Natural killer cell (primary cell): ENCODE measurements around the gene PPP1R15B. TPM values are rescaled to one million over a fixed set of nuclear protein-coding genes. Genes with fewer than 3 reads are reported as not detected.

Experiments used
- ATAC-seq, 3 donors: fragments of 150-1000 bp in 2 of 3; fragments of 200-7000 bp in 1 of 3; cut with Tn5 transposase; 1 replicate in 1 of 3; 2 replicates in 2 of 3; pipeline ENCODE4 v1.10.0; 2021; ENCODE audit warnings: mild to moderate bottlenecking in 2 of 3, moderate library complexity in 2 of 3
- DNase-seq, 2 donors: peaks; one replicate each; pipeline versions ENCODE4 v3.0.0 to v3.0.0-alpha.2; 2013 to 2021; ENCODE audit warnings: mixed read lengths in 1 of 2
- H3K27ac ChIP-seq: one replicate; pipeline ENCODE4 v1.5.1; 2013; ENCODE audit warnings: mild to moderate bottlenecking, low read length
- H3K27me3 ChIP-seq: one replicate; pipeline ENCODE4 v1.6.1; 2013; ENCODE audit warnings: low read length; ENCODE audit not compliant: control insufficient read depth, insufficient read depth
- H3K36me3 ChIP-seq: one replicate; pipeline ENCODE4 v1.6.1; 2013; ENCODE audit warnings: low read length; ENCODE audit not compliant: control insufficient read depth, insufficient read depth
- H3K4me1 ChIP-seq: one replicate; pipeline ENCODE4 v1.6.1; 2013; ENCODE audit warnings: low read length; ENCODE audit not compliant: control insufficient read depth, insufficient read depth
- H3K4me3 ChIP-seq: one replicate; pipeline ENCODE4 v1.5.1; 2013; ENCODE audit warnings: low read length
- H3K9me3 ChIP-seq: one replicate; pipeline ENCODE4 v1.6.1; 2013; ENCODE audit warnings: low read length; ENCODE audit not compliant: control insufficient read depth, insufficient read depth
- H3K27ac Mint-ChIP-seq, 2 donors: one replicate each; pipeline ENCODE4 v1.8.0; 2022; ENCODE audit warnings: mild to moderate bottlenecking in 2 of 2, mixed read lengths in 2 of 2, moderate library complexity in 1 of 2
- H3K27me3 Mint-ChIP-seq, 2 donors: one replicate each; pipeline ENCODE4 v1.8.0; 2022; ENCODE audit warnings: low read depth in 2 of 2, mixed read lengths in 2 of 2
- H3K36me3 Mint-ChIP-seq: one replicate; pipeline ENCODE4 v1.8.0; 2022; ENCODE audit warnings: mixed read lengths
- H3K4me1 Mint-ChIP-seq, 2 donors: one replicate each; pipeline ENCODE4 v1.8.0; 2022; ENCODE audit warnings: mixed read lengths in 2 of 2
- H3K4me3 Mint-ChIP-seq: one replicate; pipeline ENCODE4 v1.8.0; 2022; ENCODE audit warnings: mild to moderate bottlenecking, moderate library complexity, mixed read lengths
- H3K9me3 Mint-ChIP-seq, 2 donors: one replicate each; pipeline ENCODE4 v1.8.0; 2022; ENCODE audit warnings: mixed read lengths in 2 of 2
- WGBS: methylation state at CpG from one replicate; pipeline ENCODE4 v1.1.7; 2013; ENCODE audit warnings: missing lambda C conversion rate; ENCODE audit not compliant: insufficient coverage; 5-methylcytosine and 5-hydroxymethylcytosine counted together
- intact Hi-C: fragments of 100-400 bp; cut with micrococcal nuclease; formaldehyde crosslinking; loops from one replicate; pipeline ENCODE4 v1.14.2; 2022
- total RNA-seq, 4 donors: library from RNA; stranded (reverse); fragments of 120-200 nt in 1 of 4; gene quantifications; one replicate each; pipeline versions ENCODE4 v1.2.3 to v1.2.4, GENCODE V29; 2013 to 2022
- TF ChIP-seq, protein P1 (sequence below): fragments of 200-600 bp; IDR thresholded peaks from one replicate; pipeline ENCODE4 v1.8.0; 2022; ENCODE audit warnings: antibody characterized with exemption

Gene PPP1R15B
- total RNA-seq, 3 donors from 2014 or later (not counting 1 experiment from before 2014, with no cell fraction given) = 174 to 236 (median 222) TPM

DNA sequence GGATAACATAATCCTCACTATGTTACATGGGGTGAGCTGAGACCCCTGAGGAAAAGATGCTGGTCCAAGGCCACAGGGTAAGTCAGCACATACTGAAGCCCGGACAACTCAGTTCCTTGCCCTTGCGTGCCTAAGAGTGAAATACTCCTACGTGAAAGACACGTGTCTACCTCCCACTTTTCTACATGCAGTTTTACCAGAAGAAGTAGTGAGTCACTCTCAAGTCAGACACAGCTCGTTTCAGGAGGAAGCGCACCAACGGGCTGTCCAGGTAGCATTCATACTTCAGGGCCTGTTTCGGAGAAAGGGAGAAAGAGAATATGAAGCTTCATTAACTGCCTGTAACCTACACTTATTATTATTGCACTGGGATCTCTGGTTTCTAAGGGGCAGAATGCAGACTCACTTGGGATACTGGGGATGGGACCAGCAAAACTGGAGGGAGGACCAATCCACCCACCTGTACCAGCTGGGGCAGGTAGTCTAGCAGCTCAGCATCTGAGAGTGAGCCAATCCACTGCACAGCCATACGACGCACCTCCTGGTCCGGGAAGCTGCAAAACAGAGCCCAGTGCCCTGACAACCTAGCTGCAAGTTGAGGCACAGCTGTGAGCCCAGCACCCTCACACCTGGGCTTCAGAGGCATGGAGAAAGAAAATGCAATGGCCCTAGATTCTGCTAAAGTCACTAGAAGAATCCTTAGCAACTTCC is 32.4 kb upstream of the PPP1R15B start:
- H3K36me3 ChIP-seq = peaks cover 41% of the 10 kb centered on the region
- H3K9me3 Mint-ChIP-seq = no peaks in the 10 kb centered on the region
- H3K27me3 Mint-ChIP-seq = no peaks in the 10 kb centered on the region
- no peak overlapping the region for H3K4me3 Mint-ChIP-seq
- no peak overlapping the region for H3K4me3 ChIP-seq
- peaks cover 9% of the 10 kb centered on the region for H3K4me1 ChIP-seq
- WGBS = 94% methylated on average over 8 of the region's 11 CpGs
- TF ChIP-seq, protein P1, sequence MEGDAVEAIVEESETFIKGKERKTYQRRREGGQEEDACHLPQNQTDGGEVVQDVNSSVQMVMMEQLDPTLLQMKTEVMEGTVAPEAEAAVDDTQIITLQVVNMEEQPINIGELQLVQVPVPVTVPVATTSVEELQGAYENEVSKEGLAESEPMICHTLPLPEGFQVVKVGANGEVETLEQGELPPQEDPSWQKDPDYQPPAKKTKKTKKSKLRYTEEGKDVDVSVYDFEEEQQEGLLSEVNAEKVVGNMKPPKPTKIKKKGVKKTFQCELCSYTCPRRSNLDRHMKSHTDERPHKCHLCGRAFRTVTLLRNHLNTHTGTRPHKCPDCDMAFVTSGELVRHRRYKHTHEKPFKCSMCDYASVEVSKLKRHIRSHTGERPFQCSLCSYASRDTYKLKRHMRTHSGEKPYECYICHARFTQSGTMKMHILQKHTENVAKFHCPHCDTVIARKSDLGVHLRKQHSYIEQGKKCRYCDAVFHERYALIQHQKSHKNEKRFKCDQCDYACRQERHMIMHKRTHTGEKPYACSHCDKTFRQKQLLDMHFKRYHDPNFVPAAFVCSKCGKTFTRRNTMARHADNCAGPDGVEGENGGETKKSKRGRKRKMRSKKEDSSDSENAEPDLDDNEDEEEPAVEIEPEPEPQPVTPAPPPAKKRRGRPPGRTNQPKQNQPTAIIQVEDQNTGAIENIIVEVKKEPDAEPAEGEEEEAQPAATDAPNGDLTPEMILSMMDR = no peak
- intact Hi-C loops = no loop called here
- peaks cover 4% of the 10 kb centered on the region in 2 donors for H3K4me1 Mint-ChIP-seq
- DNase-seq (no peak), ATAC-seq (no peak)
- H3K27ac Mint-ChIP-seq = no peak overlapping the region
- H3K9me3 ChIP-seq = no peaks in the 10 kb centered on the region
- peaks cover 20% of the 10 kb centered on the region for H3K36me3 Mint-ChIP-seq
- H3K27ac ChIP-seq = no peak overlapping the region
- no peaks in the 10 kb centered on the region for H3K27me3 ChIP-seq

DNA sequence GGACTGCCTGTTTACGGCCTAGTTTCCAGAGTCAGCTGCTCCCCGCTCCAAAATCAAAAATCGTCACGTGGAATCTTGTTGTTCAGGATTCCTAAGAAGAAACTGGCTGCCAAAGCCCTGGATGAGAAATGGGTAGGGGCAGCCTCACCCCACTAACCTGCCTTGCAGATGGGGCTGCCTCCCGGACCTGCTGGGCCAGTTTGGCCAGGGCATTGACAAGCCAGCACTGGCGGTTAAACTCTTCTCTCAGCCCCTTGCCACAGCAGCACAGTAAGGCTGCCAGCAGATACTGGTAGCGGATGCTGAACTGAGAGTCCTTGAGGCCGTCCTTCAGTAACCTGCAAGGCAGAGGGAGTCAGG is 31.6 kb upstream of the PPP1R15B start:
- no peak overlapping the region for H3K4me3 Mint-ChIP-seq

DNA sequence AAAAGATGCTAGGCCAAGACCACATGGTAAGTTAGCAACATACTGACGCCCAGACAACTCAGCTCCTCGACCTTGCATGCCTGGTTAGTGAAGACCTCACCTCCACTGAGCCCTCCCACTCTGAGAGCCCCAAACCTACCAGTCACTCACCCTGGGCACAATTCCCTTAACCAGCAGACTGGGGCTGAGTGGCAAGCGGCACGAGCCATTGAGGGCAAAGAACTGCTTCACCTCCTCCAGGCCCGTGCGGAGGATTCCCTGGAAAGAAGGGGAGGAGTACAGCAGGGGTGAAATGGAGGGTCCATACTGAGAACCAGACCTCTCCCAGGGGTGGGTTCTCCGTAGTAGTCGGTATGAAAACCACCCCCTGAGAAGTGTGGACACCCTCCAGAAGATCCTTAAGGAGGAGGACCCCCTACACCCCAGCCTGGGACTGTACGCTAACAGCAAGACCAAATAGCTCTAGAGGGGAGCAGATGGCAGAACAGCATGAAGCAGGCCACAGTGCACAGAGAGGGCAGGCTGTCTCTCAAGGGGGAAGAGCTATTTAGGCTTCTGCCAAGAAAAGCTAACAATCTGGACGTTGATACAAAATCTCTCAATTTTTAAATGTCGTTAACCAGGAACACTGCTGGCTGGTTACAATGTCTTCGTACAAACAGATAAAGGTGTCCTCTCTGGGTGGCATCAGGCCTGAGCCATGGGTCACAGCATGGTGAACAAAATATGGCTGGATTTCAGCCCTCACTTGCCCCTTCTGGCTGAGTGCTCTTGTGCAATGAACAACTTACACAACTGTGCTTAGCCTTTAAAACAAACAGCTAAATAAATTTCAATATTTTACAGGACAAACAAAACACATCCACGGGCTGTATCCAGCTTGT is 31.0 kb upstream of the PPP1R15B start:
- peaks cover 8% of the 10 kb centered on the region for H3K4me1 ChIP-seq
- Mint-ChIP-seq H3K27me3 (no peaks in the 10 kb centered on the region), H3K4me1 (peaks cover 4% of the 10 kb centered on the region in 2 donors), H3K36me3 (peaks cover 20% of the 10 kb centered on the region), H3K27ac (no peak overlapping the region), H3K4me3 (no peak overlapping the region), H3K9me3 (no peaks in the 10 kb centered on the region)
- TF ChIP-seq, protein P1 = no peak
- ATAC-seq (no peak), DNase-seq (no peak)
- no peaks in the 10 kb centered on the region for H3K9me3 ChIP-seq
- no peak overlapping the region for H3K27ac ChIP-seq
- 98% methylated on average over 13 of the region's 13 CpGs for WGBS
- H3K36me3 ChIP-seq = peaks cover 47% of the 10 kb centered on the region
- H3K27me3 ChIP-seq = no peaks in the 10 kb centered on the region
- H3K4me3 ChIP-seq = no peak overlapping the region
- intact Hi-C loops = no loop called here

More for the DNA sequence above, 31.6 kb upstream of the PPP1R15B start:
- Mint-ChIP-seq H3K9me3 (no peaks in the 10 kb centered on the region), H3K27ac (no peak overlapping the region), H3K36me3 (peaks cover 20% of the 10 kb centered on the region), H3K4me1 (peaks cover 4% of the 10 kb centered on the region in 2 donors), H3K27me3 (no peaks in the 10 kb centered on the region)
- ATAC-seq (no peak), DNase-seq (no peak)
- WGBS = 97% methylated on average over 8 of the region's 8 CpGs
- Histone ChIP-seq H3K36me3 (peaks cover 46% of the 10 kb centered on the region), H3K4me1 (peaks cover 8% of the 10 kb centered on the region), H3K27me3 (no peaks in the 10 kb centered on the region), H3K9me3 (no peaks in the 10 kb centered on the region), H3K27ac (no peak overlapping the region), H3K4me3 (no peak overlapping the region)
- intact Hi-C loops = no loop called here
- TF ChIP-seq, protein P1 = no peak
